ENCODE results near the gene NINJ2. TPM values are rescaled to one million over a fixed set of nuclear protein-coding genes. Genes with fewer than 3 reads are reported as not detected.

The NINJ2 gene
- total and polyA plus RNA-seq, 10 of the 15 experiments (the other 5 are each of a cell fraction or from before 2014, with no cell fraction given) = 8.9 to 51.6 (median 21.3) TPM

DNA sequence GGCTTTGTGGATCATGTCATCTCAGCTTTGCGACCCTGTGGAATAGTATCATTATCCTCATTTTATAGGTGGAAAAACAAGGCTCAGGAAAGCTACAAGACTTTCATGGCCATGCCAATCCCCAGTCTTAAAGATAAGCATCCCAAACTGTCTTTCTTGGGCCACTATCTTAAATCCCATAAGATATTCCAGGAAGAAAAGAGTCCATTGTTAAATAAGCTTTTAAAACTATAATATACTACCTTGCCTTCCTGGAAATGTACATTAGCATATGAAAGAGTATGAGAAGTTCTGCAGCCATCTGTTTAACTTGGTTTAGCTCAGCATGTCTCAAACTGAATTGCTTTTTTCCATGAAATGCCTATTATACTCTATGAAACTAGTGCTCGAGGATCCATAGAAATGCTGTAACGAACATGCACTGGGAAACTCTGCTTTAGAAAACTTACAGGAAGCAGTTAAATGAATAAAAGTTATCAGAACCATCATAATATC, 126.4 kb downstream of the NINJ2 start:
- TF ChIP-seq, protein P1, sequence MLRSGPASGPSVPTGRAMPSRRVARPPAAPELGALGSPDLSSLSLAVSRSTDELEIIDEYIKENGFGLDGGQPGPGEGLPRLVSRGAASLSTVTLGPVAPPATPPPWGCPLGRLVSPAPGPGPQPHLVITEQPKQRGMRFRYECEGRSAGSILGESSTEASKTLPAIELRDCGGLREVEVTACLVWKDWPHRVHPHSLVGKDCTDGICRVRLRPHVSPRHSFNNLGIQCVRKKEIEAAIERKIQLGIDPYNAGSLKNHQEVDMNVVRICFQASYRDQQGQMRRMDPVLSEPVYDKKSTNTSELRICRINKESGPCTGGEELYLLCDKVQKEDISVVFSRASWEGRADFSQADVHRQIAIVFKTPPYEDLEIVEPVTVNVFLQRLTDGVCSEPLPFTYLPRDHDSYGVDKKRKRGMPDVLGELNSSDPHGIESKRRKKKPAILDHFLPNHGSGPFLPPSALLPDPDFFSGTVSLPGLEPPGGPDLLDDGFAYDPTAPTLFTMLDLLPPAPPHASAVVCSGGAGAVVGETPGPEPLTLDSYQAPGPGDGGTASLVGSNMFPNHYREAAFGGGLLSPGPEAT (IDR thresholded peaks at IDR 0.05; ENCODE audit: low read depth) = no peak
- no peak for TF ChIP-seq CBX5 (IDR thresholded peaks at IDR 0.05; ENCODE audit: low read depth)
- no peak for TF ChIP-seq NFIC (IDR thresholded peaks at IDR 0.05; ENCODE audit: low read depth, low read length)
- TF ChIP-seq ZNF217 (IDR thresholded peaks at IDR 0.05) = no peak
- TF ChIP-seq, protein P2, sequence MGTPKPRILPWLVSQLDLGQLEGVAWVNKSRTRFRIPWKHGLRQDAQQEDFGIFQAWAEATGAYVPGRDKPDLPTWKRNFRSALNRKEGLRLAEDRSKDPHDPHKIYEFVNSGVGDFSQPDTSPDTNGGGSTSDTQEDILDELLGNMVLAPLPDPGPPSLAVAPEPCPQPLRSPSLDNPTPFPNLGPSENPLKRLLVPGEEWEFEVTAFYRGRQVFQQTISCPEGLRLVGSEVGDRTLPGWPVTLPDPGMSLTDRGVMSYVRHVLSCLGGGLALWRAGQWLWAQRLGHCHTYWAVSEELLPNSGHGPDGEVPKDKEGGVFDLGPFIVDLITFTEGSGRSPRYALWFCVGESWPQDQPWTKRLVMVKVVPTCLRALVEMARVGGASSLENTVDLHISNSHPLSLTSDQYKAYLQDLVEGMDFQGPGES (IDR thresholded peaks at IDR 0.05) = no peak
- no peak for TF ChIP-seq CREB1 (IDR thresholded peaks at IDR 0.05; ENCODE audit: low read depth)
- no peak for TF ChIP-seq STAT3 (IDR thresholded peaks at IDR 0.05; ENCODE audit: low read depth, low read length)
- no peak for TF ChIP-seq KAT2A (conservative IDR thresholded peaks at IDR 0.05; ENCODE audit: control insufficient read depth, low read depth, low read length)
- no peak for TF ChIP-seq EP300 (IDR thresholded peaks at IDR 0.05; ENCODE audit: borderline replicate concordance in 1 of 2, control insufficient read depth in 1 of 2, low read depth in 2 of 2, low read length in 2 of 2)
- TF ChIP-seq BACH1 (IDR thresholded peaks at IDR 0.05; ENCODE audit: borderline replicate concordance) = no peak
- no peak for TF ChIP-seq BMI1 (IDR thresholded peaks at IDR 0.05; ENCODE audit: borderline replicate concordance)
- TF ChIP-seq TAF1 (IDR thresholded peaks at IDR 0.05; ENCODE audit: borderline replicate concordance, low read depth, low read length) = no peak
- TF ChIP-seq CHD1 (IDR thresholded peaks at IDR 0.05; ENCODE audit: low read depth, low read length) = no peak
- TF ChIP-seq, protein P3, sequence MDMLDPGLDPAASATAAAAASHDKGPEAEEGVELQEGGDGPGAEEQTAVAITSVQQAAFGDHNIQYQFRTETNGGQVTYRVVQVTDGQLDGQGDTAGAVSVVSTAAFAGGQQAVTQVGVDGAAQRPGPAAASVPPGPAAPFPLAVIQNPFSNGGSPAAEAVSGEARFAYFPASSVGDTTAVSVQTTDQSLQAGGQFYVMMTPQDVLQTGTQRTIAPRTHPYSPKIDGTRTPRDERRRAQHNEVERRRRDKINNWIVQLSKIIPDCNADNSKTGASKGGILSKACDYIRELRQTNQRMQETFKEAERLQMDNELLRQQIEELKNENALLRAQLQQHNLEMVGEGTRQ (IDR thresholded peaks at IDR 0.05; ENCODE audit: borderline replicate concordance, low read depth, low read length) = no peak
- TF ChIP-seq MYC (IDR thresholded peaks at IDR 0.05; ENCODE audit: insufficient read depth, insufficient read length, insufficient replicate concordance, low read length, severe bottlenecking) = no peak
- TF ChIP-seq CBX3 (IDR thresholded peaks at IDR 0.05; ENCODE audit: borderline replicate concordance, low read depth) = no peak
- CTCF ChIA-PET = interaction anchor here (1.0 to 2.1 kb wide), 5 partner anchors 10 to 87 kb away, joined by 3 to 7 read pairs (median 5); no protein-coding TSS in a partner anchor
- ATAC-seq (no peak), DNase-seq (ENCODE audit: low read depth, low spot score) (no peak), FAIRE-seq (no peak)
- H3K27ac ChIP-seq (ENCODE audit: control insufficient read depth, insufficient read depth) = no peak overlapping the region
- no peaks in the 10 kb centered on the region for H3K79me2 ChIP-seq (ENCODE audit: control insufficient read depth, insufficient read depth, low read length)
- in situ Hi-C loops (cut with MboI) (no loop called here), intact Hi-C loops (cut with micrococcal nuclease; ENCODE audit: unreplicated experiment) (no loop called here)
- no peaks in the 10 kb centered on the region for H3K4me1 ChIP-seq (ENCODE audit: control insufficient read depth, insufficient read depth, low read length)
- H2AFZ ChIP-seq (ENCODE audit: control insufficient read depth, low read depth, low read length) = no peak overlapping the region
- no peak overlapping the region for H3K4me3 ChIP-seq
- no peaks in the 10 kb centered on the region for H4K20me1 ChIP-seq (ENCODE audit: control insufficient read depth, insufficient read depth)
- POLR2A ChIA-PET = no interaction called here
- no TSS peak for BruUV-seq (replicated peaks)
- no peaks in the 10 kb centered on the region for H3K36me3 ChIP-seq (ENCODE audit: control insufficient read depth in 2 of 2, insufficient read depth in 2 of 2, low read length in 1 of 2)
- peaks cover 0 to 2% of the 10 kb centered on the region in 2 experiments; a peak in 2 of 4 replicates for H3K27me3 ChIP-seq (replicated peaks in 1 of 2; ENCODE audit: control insufficient read depth in 2 of 2, insufficient read depth in 2 of 2, low read length in 1 of 2)
- no peak overlapping the region for H3K9ac ChIP-seq (ENCODE audit: control insufficient read depth, insufficient read depth, low read length)
- 42% methylated on average over 3 of the region's 3 CpGs for WGBS (ENCODE audit: insufficient coverage, insufficient replicate concordance, low lambda C conversion rate, missing lambda C conversion rate)
- SMC1A ChIA-PET (ENCODE audit: uncharacterized antibody, unreplicated experiment) = interaction anchor here (1.3 kb wide), 1 partner anchor 18 kb away, joined by 4 read pairs; no protein-coding TSS in a partner anchor
- RAD21 ChIA-PET (ENCODE audit: unreplicated experiment) = no interaction called here
- no peak overlapping the region for H3K4me2 ChIP-seq (ENCODE audit: control insufficient read depth, insufficient read depth)
- H3K9me3 ChIP-seq (replicated peaks; ENCODE audit: control insufficient read depth, insufficient read depth, low read length) = peaks cover 3% of the 10 kb centered on the region; the same call in 2 of the 3 replicates

All from GM12878 (cell line).